ENCODE data around the gene EPHA7. TPM values are rescaled to one million over a fixed set of nuclear protein-coding genes. Genes with fewer than 3 reads are reported as not detected.

EPHA7 gene
- total RNA-seq, 1 experiment from 2014 or later = 0.17 TPM

DNA sequence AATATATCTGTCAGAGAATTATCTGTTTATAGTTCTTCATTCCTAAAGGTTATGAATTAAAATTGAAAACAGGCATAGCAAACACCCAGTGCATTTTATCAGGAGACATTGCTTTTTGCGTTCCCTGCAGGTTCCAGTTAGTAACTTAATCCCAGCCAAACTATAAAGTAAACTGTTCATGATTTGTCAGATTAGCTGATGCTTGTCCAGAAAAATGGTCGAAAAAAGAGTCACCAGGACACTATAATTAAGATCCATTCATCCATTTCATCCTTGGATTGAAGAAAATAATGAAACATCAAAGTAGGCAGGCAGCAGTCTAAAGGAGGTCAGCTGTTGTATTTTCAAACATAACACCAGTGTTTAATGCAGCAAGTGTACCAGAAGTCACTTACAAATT is 75.9 kb downstream of the EPHA7 start:
- Mint-ChIP-seq H3K36me3 (ENCODE audit: insufficient read depth, unreplicated experiment) (no peaks in the 10 kb centered on the region), H3K4me3 (ENCODE audit: low read depth, unreplicated experiment) (no peak overlapping the region), H3K4me1 (ENCODE audit: low read depth, unreplicated experiment) (no peaks in the 10 kb centered on the region), H3K27me3 (ENCODE audit: unreplicated experiment) (no peaks in the 10 kb centered on the region), H3K9me3 (ENCODE audit: low read depth, unreplicated experiment) (peaks cover 3% of the 10 kb centered on the region), H3K27ac (ENCODE audit: unreplicated experiment) (no peak overlapping the region)
- BruUV-seq (replicated peaks) = no TSS peak
- CTCF ChIA-PET = no interaction called here
- TF ChIP-seq, protein P1, sequence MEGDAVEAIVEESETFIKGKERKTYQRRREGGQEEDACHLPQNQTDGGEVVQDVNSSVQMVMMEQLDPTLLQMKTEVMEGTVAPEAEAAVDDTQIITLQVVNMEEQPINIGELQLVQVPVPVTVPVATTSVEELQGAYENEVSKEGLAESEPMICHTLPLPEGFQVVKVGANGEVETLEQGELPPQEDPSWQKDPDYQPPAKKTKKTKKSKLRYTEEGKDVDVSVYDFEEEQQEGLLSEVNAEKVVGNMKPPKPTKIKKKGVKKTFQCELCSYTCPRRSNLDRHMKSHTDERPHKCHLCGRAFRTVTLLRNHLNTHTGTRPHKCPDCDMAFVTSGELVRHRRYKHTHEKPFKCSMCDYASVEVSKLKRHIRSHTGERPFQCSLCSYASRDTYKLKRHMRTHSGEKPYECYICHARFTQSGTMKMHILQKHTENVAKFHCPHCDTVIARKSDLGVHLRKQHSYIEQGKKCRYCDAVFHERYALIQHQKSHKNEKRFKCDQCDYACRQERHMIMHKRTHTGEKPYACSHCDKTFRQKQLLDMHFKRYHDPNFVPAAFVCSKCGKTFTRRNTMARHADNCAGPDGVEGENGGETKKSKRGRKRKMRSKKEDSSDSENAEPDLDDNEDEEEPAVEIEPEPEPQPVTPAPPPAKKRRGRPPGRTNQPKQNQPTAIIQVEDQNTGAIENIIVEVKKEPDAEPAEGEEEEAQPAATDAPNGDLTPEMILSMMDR (IDR thresholded peaks at IDR 0.05; ENCODE audit: unreplicated experiment) = no peak
- no peak for DNase-seq
- intact Hi-C loops (cut with micrococcal nuclease; ENCODE audit: unreplicated experiment) = no loop called here

DNA sequence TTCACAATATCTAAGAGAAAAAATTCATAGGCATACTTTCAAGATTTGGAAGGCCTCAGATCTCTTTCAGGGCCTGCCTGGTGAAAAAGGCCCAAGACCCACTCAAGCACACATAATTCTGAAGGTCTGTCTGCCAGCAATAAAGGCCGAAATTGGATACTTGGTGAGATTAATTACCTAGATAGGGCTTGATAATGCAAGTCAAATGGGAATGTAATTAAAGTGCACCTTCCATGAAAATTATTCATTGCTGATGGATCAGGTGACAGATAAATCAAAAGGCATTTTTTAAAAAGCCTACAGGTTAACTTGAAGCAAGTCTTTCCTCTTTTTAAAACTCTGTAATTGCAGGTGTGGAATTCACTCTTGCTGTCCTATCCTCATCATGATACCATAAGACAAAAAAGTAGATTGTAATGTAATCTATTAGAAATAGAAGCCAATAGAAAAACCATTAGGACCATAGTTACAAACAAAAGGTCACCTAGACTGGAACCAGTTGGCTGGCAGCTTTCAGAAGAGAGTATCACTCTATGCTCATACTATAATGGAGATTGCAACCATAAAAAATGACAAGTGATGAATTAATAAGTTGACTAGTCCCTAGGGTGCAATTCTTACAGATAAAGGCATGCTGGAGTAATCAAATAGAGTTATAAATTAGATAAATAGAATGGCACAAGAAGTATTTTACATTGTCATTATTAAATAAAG is 77.3 kb downstream of the EPHA7 start:
- Mint-ChIP-seq H3K4me3 (ENCODE audit: low read depth, unreplicated experiment) (no peak overlapping the region), H3K4me1 (ENCODE audit: low read depth, unreplicated experiment) (no peaks in the 10 kb centered on the region), H3K27ac (ENCODE audit: unreplicated experiment) (no peak overlapping the region), H3K27me3 (ENCODE audit: unreplicated experiment) (no peaks in the 10 kb centered on the region), H3K36me3 (ENCODE audit: insufficient read depth, unreplicated experiment) (no peaks in the 10 kb centered on the region), H3K9me3 (ENCODE audit: low read depth, unreplicated experiment) (peaks cover 5% of the 10 kb centered on the region)
- no peak for DNase-seq
- intact Hi-C loops (cut with micrococcal nuclease; ENCODE audit: unreplicated experiment) = no loop called here
- TF ChIP-seq, protein P1 (IDR thresholded peaks at IDR 0.05; ENCODE audit: unreplicated experiment) = no peak
- no TSS peak for BruUV-seq (replicated peaks)
- CTCF ChIA-PET = no interaction called here

DNA sequence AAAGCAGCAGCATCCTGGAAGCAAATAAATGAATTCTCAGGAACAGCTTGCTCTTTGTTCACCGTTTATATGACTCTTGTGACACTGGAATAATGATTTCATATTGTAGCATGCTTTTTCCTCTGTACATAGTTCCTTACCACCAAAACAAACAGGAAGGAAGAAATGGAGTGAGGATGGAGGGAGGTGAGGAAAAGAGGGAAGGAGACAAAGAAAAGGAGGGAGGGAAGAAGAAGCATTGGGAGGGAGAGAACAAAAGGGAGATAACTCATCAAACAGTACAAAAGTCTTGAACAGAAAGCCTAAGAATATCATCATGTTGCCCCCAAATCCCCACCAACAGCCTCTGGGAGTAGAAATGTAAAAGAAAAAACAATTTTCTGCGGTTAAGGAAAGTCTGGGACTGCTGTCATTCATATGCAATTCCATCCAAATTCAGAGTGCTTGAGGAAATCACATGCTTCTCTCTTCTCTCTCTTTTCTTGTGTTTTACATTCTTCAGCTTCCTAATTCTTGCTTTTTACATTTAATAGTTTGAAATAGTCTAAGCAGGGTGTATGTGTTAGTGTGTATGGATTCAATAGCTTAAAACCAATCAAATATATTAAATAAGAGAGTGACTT is 81.5 kb downstream of the EPHA7 start:
- no TSS peak for BruUV-seq (replicated peaks)
- CTCF ChIA-PET = no interaction called here
- Mint-ChIP-seq H3K9me3 (ENCODE audit: low read depth, unreplicated experiment) (peaks cover 3% of the 10 kb centered on the region), H3K27me3 (ENCODE audit: unreplicated experiment) (no peaks in the 10 kb centered on the region), H3K27ac (ENCODE audit: unreplicated experiment) (no peak overlapping the region), H3K4me1 (ENCODE audit: low read depth, unreplicated experiment) (no peaks in the 10 kb centered on the region), H3K36me3 (ENCODE audit: insufficient read depth, unreplicated experiment) (no peaks in the 10 kb centered on the region), H3K4me3 (ENCODE audit: low read depth, unreplicated experiment) (no peak overlapping the region)
- intact Hi-C loops (cut with micrococcal nuclease; ENCODE audit: unreplicated experiment) = no loop called here
- TF ChIP-seq, protein P1 (IDR thresholded peaks at IDR 0.05; ENCODE audit: unreplicated experiment) = no peak
- no peak for DNase-seq

DNA sequence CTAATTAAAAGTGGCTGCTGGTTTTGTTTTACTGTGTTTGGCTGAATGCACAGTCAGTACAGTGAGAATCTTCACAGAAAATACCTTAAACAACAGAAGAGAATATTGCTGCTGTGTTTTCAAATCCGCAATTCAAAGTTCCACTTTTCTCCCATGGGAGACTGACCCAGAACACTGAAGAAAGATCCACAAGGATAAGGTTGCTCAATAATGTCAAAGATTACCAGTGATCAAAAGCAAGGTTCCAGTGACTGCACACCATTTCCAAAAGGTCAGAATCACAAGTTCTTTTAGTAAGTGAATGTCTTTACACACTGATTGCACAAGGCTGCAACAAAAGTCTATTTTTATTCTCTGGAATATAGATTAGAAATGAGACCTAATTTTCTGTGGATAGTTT is 82.3 kb downstream of the EPHA7 start:
- no peak for DNase-seq
- no peaks in the 10 kb centered on the region for H3K36me3 Mint-ChIP-seq (ENCODE audit: insufficient read depth, unreplicated experiment)
- H3K4me3 Mint-ChIP-seq (ENCODE audit: low read depth, unreplicated experiment) = no peak overlapping the region
- peaks cover 3% of the 10 kb centered on the region for H3K9me3 Mint-ChIP-seq (ENCODE audit: low read depth, unreplicated experiment)
- no peak overlapping the region for H3K27ac Mint-ChIP-seq (ENCODE audit: unreplicated experiment)
- no peaks in the 10 kb centered on the region for H3K4me1 Mint-ChIP-seq (ENCODE audit: low read depth, unreplicated experiment)
- no peaks in the 10 kb centered on the region for H3K27me3 Mint-ChIP-seq (ENCODE audit: unreplicated experiment)
- BruUV-seq (replicated peaks) = no TSS peak
- intact Hi-C loops (cut with micrococcal nuclease; ENCODE audit: unreplicated experiment) = no loop called here
- TF ChIP-seq, protein P1 (IDR thresholded peaks at IDR 0.05; ENCODE audit: unreplicated experiment) = no peak
- CTCF ChIA-PET = no interaction called here
